Neuronal stem cell (in vitro differentiated cells): ENCODE measurements around the gene KDM3B.
"Not testable (repeated sequence)": the region's sequence is repeated elsewhere in the genome, so short reads cannot be mapped to it uniquely, and the experiment has no call there.

Experiments used
- DNase-seq: peaks from one replicate; pipeline ENCODE4 v3.0.0-alpha.2; 2013; ENCODE audit warnings: low spot score
- H2AFZ ChIP-seq: one replicate; pipeline ENCODE4 v1.6.1; 2013; ENCODE audit warnings: mild to moderate bottlenecking, low read length, inconsistent platforms
- H2AK5ac ChIP-seq: 2 replicates; pipeline ENCODE4 v1.6.1; 2013; ENCODE audit warnings: low read depth, mild to moderate bottlenecking, inconsistent platforms, low read length, moderate library complexity, mixed read lengths
- H2BK120ac ChIP-seq: 2 replicates; pipeline ENCODE4 v1.6.1; 2013; ENCODE audit warnings: low read depth, mild to moderate bottlenecking, inconsistent platforms, low read length, moderate library complexity, mixed read lengths
- H2BK12ac ChIP-seq: one replicate; pipeline ENCODE4 v1.6.1; 2013; ENCODE audit warnings: low read length, inconsistent platforms
- H2BK15ac ChIP-seq: 2 replicates; pipeline ENCODE4 v1.6.1; 2013; ENCODE audit warnings: mild to moderate bottlenecking, low read length, inconsistent platforms, mixed read lengths
- H2BK5ac ChIP-seq: one replicate; pipeline ENCODE4 v1.6.1; 2013; ENCODE audit warnings: inconsistent platforms, mild to moderate bottlenecking, low read length, moderate library complexity
- H3K14ac ChIP-seq: one replicate; pipeline ENCODE4 v1.6.1; 2013; ENCODE audit warnings: low read length, inconsistent platforms
- H3K18ac ChIP-seq: 2 replicates; pipeline ENCODE4 v1.6.1; 2013; ENCODE audit warnings: low read length, inconsistent platforms
- H3K23ac ChIP-seq: 2 replicates; pipeline ENCODE4 v1.6.1; 2013; ENCODE audit warnings: low read depth, mild to moderate bottlenecking, mixed read lengths, low read length, inconsistent platforms; ENCODE audit not compliant: poor library complexity
- H3K27ac ChIP-seq: replicated peaks from 3 replicates; pipeline ENCODE4 v1.5.1; 2013; ENCODE audit warnings: low read length, inconsistent platforms
- H3K27me3 ChIP-seq, 3 experiments: 2 replicates each; pipeline ENCODE4 v1.6.1; 2013; ENCODE audit warnings: low read length in 3 of 3, mild to moderate bottlenecking in 2 of 3, inconsistent platforms in 1 of 3, low read depth in 1 of 3, mixed read lengths in 1 of 3, moderate library complexity in 1 of 3; ENCODE audit not compliant: control insufficient read depth in 3 of 3, insufficient read depth in 3 of 3
- H3K36me3 ChIP-seq, 2 donors: replicated peaks in 1 of 2; 2 replicates each; pipeline ENCODE4 v1.6.1; 2013; ENCODE audit warnings: low read length in 2 of 2; ENCODE audit not compliant: control insufficient read depth in 2 of 2, insufficient read depth in 2 of 2
- H3K4ac ChIP-seq: 2 replicates; pipeline ENCODE4 v1.6.1; 2013; ENCODE audit warnings: inconsistent platforms, mild to moderate bottlenecking, low read length, moderate library complexity
- H3K4me1 ChIP-seq, 2 donors: 1 replicate in 1 of 2; 2 replicates in 1 of 2; pipeline ENCODE4 v1.6.1; 2013; ENCODE audit warnings: low read length in 2 of 2, low read depth in 1 of 2; ENCODE audit not compliant: control insufficient read depth in 2 of 2, insufficient read depth in 1 of 2
- H3K4me2 ChIP-seq: one replicate; pipeline ENCODE4 v1.6.1; 2013; ENCODE audit warnings: mild to moderate bottlenecking, low read length, inconsistent platforms; ENCODE audit not compliant: insufficient read depth, poor library complexity, severe bottlenecking
- H3K4me3 ChIP-seq, 2 donors: 2 replicates each; pipeline ENCODE4 v1.5.1; 2013; ENCODE audit warnings: low read length in 2 of 2, mild to moderate bottlenecking in 2 of 2, inconsistent platforms in 1 of 2, moderate library complexity in 1 of 2
- H3K79me1 ChIP-seq: one replicate; pipeline ENCODE4 v1.6.1; 2013; ENCODE audit warnings: low read depth, mild to moderate bottlenecking, inconsistent platforms, low read length, moderate library complexity
- H3K9ac ChIP-seq: one replicate; pipeline ENCODE4 v1.6.1; 2013; ENCODE audit warnings: mild to moderate bottlenecking, low read depth, low read length, inconsistent platforms; ENCODE audit not compliant: poor library complexity
- H3K9me3 ChIP-seq, 2 donors: replicated peaks in 1 of 2; 2 replicates each; pipeline versions ENCODE3 to v1.6.1; 2013; ENCODE audit warnings: low read length in 2 of 2, mild to moderate bottlenecking in 2 of 2, inconsistent platforms in 1 of 2, low read depth in 1 of 2, mixed read lengths in 1 of 2, moderate library complexity in 1 of 2; ENCODE audit not compliant: control insufficient read depth in 2 of 2, insufficient read depth in 1 of 2
- H4K8ac ChIP-seq: one replicate; pipeline ENCODE4 v1.6.1; 2013; ENCODE audit warnings: low read depth, mild to moderate bottlenecking, inconsistent platforms, low read length, moderate library complexity
- H4K91ac ChIP-seq: one replicate; pipeline ENCODE4 v1.6.1; 2013; ENCODE audit warnings: low read length, low read depth, mild to moderate bottlenecking, inconsistent platforms; ENCODE audit not compliant: poor library complexity
- WGBS, 2 donors: extraction: QIAGEN DNeasy Blood & Tissue Kit; methylation state at CpG; one replicate each; pipeline ENCODE4 v1.1.7; 2013; ENCODE audit warnings: missing lambda C conversion rate in 2 of 2, mixed read lengths in 1 of 2; ENCODE audit not compliant: insufficient read length in 2 of 2, insufficient replicate concordance in 1 of 2; ENCODE audit errors: extremely low coverage in 2 of 2; 5-methylcytosine and 5-hydroxymethylcytosine counted together

KDM3B gene

GRCh38 chr5:138389332-138389731, 36.8 kb downstream of the KDM3B start:
- H3K4me2 ChIP-seq: no peak overlapping the region
- H4K91ac ChIP-seq: no peak overlapping the region
- H3K4me1 ChIP-seq: peaks cover 0 to 6% of the 10 kb centered on the region in 2 donors
- no peak overlapping the region for H3K23ac ChIP-seq
- no peak overlapping the region for H2BK120ac ChIP-seq
- peaks cover 20 to 94% of the 10 kb centered on the region in 2 donors for H3K36me3 ChIP-seq
- H3K27ac ChIP-seq: no peak overlapping the region
- H2BK12ac ChIP-seq: no peak overlapping the region
- WGBS, 2 donors: no CpG with 5 or more reads among the region's 3 CpGs
- H3K79me1 ChIP-seq: no peaks in the 10 kb centered on the region
- no peak overlapping the region for H3K14ac ChIP-seq
- no peak overlapping the region for H3K4me3 ChIP-seq
- no peak overlapping the region for H3K18ac ChIP-seq
- no peak overlapping the region for H2AFZ ChIP-seq
- H3K9me3 ChIP-seq: no peaks in the 10 kb centered on the region
- no peak overlapping the region for H3K9ac ChIP-seq
- no peaks in the 10 kb centered on the region for H3K27me3 ChIP-seq
- H2AK5ac ChIP-seq: no peak overlapping the region
- H2BK15ac ChIP-seq: no peak overlapping the region
- H3K4ac ChIP-seq: no peak overlapping the region
- DNase-seq: no peak
- H2BK5ac ChIP-seq: no peak overlapping the region
- H4K8ac ChIP-seq: no peak overlapping the region

GRCh38 chr5:138389911-138390310, 37.4 kb downstream of the KDM3B start:
- not testable (repeated sequence) for H2BK12ac ChIP-seq, H3K4ac ChIP-seq, H2BK5ac ChIP-seq, H3K9me3 ChIP-seq, H3K4me2 ChIP-seq, H3K79me1 ChIP-seq, DNase-seq, H3K27ac ChIP-seq, H3K9ac ChIP-seq, H3K4me1 ChIP-seq, H3K14ac ChIP-seq, H2BK15ac ChIP-seq, H4K91ac ChIP-seq, H2AFZ ChIP-seq, H3K18ac ChIP-seq, H3K4me3 ChIP-seq, H2BK120ac ChIP-seq, H3K23ac ChIP-seq, H4K8ac ChIP-seq, H2AK5ac ChIP-seq, H3K27me3 ChIP-seq
- WGBS, 2 donors: no CpG with 5 or more reads among the region's 10 CpGs
- peaks cover 22 to 94% of the 10 kb centered on the region in 2 donors for H3K36me3 ChIP-seq

- no peak overlapping the region for H3K4me3 ChIP-seq
- H2BK120ac ChIP-seq: no peak overlapping the region
- no peaks in the 10 kb centered on the region for H3K27me3 ChIP-seq
- no peak overlapping the region for H2AK5ac ChIP-seq
- WGBS, 2 donors: no CpG with 5 or more reads among the region's 9 CpGs
- no peak overlapping the region for H3K14ac ChIP-seq
- H3K9me3 ChIP-seq: no peaks in the 10 kb centered on the region
- H2BK12ac ChIP-seq: no peak overlapping the region
- no peak overlapping the region for H2BK15ac ChIP-seq
- H3K4me2 ChIP-seq: no peak overlapping the region
- no peak overlapping the region for H2AFZ ChIP-seq
- H3K4ac ChIP-seq: no peak overlapping the region
- H4K91ac ChIP-seq: no peak overlapping the region
- no peak overlapping the region for H2BK5ac ChIP-seq
- H3K79me1 ChIP-seq: no peaks in the 10 kb centered on the region
- no peak overlapping the region for H3K23ac ChIP-seq
- H3K36me3 ChIP-seq: peaks cover 24 to 92% of the 10 kb centered on the region in 2 donors
- peaks cover 0 to 6% of the 10 kb centered on the region in 2 donors for H3K4me1 ChIP-seq
- peak; percentile 15 for DNase-seq
- peak overlapping the region; percentile 22 for H3K9ac ChIP-seq
- no peak overlapping the region for H3K18ac ChIP-seq
- H3K27ac ChIP-seq: peak overlapping the region; percentile 72
- H4K8ac ChIP-seq: no peak overlapping the region
Measured at GRCh38 chr5:138391859-138392386, 39.4 kb downstream of the KDM3B start.

GRCh38 chr5:138402640-138403039, 50.2 kb downstream of the KDM3B start:
- Histone ChIP-seq H2AK5ac (no peak overlapping the region), H2BK15ac (no peak overlapping the region), H3K18ac (no peak overlapping the region), H3K4me2 (no peak overlapping the region), H3K9me3 (no peaks in the 10 kb centered on the region), H3K4ac (no peak overlapping the region), H3K79me1 (no peaks in the 10 kb centered on the region), H2BK5ac (no peak overlapping the region), H3K9ac (no peak overlapping the region), H3K27ac (no peak overlapping the region), H2BK120ac (no peak overlapping the region), H2AFZ (no peak overlapping the region), H3K4me3 (no peak overlapping the region), H2BK12ac (no peak overlapping the region), H3K27me3 (no peaks in the 10 kb centered on the region), H3K36me3 (peaks cover 30 to 87% of the 10 kb centered on the region in 2 donors), H3K14ac (no peak overlapping the region), H4K8ac (no peak overlapping the region), H3K23ac (no peak overlapping the region), H3K4me1 (no peaks in the 10 kb centered on the region), H4K91ac (no peak overlapping the region)
- no peak for DNase-seq
